K562 (cell line): Measurements from ENCODE around the gene ITPR2.

Experiments
- EP300 ChIP-seq: IDR thresholded peaks from 2 replicates; pipeline ENCODE4 v1.6.1; 2012; ENCODE audit warnings: low read length, improper control_type of control experiment
- IRF2 ChIP-seq: sonication (generic); formaldehyde crosslinking; IDR thresholded peaks from 2 replicates; pipeline ENCODE4 v1.8.1; 2022; ENCODE audit warnings: mild to moderate bottlenecking, missing genetic modification reagents
- MBD2 ChIP-seq: sonication (generic); IDR thresholded peaks from 2 replicates; pipeline ENCODE4 v1.6.1; 2016; ENCODE audit warnings: low read depth, borderline replicate concordance
- POLR2A ChIP-seq: fragments of 450-650 bp; conservative IDR thresholded peaks from 2 replicates; pipeline ENCODE4 v1.6.1; 2016
- POLR2AphosphoS5 ChIP-seq: IDR thresholded peaks from 2 replicates; pipeline ENCODE4 v1.6.1; 2011; ENCODE audit warnings: mild to moderate bottlenecking, low read depth, low read length, moderate library complexity; ENCODE audit not compliant: control insufficient read depth, insufficient read depth
- TAF1 ChIP-seq: IDR thresholded peaks from 2 replicates; pipeline ENCODE4 v1.6.1; 2011; ENCODE audit warnings: mild to moderate bottlenecking, low read length, moderate library complexity; ENCODE audit not compliant: insufficient read depth, control insufficient read depth, severe bottlenecking; ENCODE audit errors: extremely low read depth
- ZNF232 ChIP-seq: sonication (generic); formaldehyde crosslinking; IDR thresholded peaks from 2 replicates; pipeline ENCODE4 v1.8.0; 2022; ENCODE audit warnings: mild to moderate bottlenecking, missing genetic modification reagents
- ZNF274 ChIP-seq: IDR thresholded peaks from 2 replicates; pipeline ENCODE4 v1.6.1; 2011; ENCODE audit warnings: low read depth, mild to moderate bottlenecking, low read length, moderate library complexity, borderline replicate concordance

DNA sequence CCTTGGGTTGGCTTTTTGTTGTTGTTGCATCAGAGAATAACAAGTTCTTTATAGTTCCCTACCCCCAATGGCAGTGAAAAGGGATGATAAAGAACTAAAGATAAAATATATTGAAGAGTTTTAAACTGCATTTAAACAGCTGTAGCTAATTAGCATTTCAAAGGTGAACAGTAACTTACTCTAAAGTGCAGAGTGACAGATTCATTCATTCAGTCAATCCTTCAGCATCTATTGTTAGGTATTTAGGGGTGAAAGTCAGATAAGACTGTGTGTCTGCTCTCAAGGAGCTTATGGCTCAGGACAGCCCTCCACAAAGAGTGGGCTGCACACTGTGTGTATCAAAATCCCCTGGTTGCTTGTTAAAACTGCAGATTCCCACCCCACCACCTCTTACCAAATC, 491.5 kb downstream of the ITPR2 start:
- TF ChIP-seq IRF2 (CRISPR knock-in tag) (no peak), EP300 (no peak), MBD2 (no peak), ZNF232 (CRISPR knock-in tag) (no peak), POLR2AphosphoS5 (no peak), POLR2A (no peak), ZNF274 (no peak), TAF1 (no peak)
